ENCODE measurements around the gene CLSTN2. TPM values are rescaled to one million over a fixed set of nuclear protein-coding genes. Genes with fewer than 3 reads are reported as not detected.

Gene CLSTN2
- total and polyA plus RNA-seq, 5 experiments from 2014 or later: not detected

GRCh38 chr3:140077406-140077805 lies 142.4 kb downstream of the CLSTN2 start:
- ATAC-seq (no peak), DNase-seq (no peak)
- peaks cover 0 to 4% (median 0%) of the 10 kb centered on the region in 9 donors for H3K9me3 Mint-ChIP-seq
- no peak overlapping the region for H3K4me3 Mint-ChIP-seq
- POLR2A ChIA-PET: no interaction called here
- H3K27ac Mint-ChIP-seq: no peak overlapping the region
- H3K4me1 Mint-ChIP-seq: no peaks in the 10 kb centered on the region
- peaks cover 0 to 29% (median 9%) of the 10 kb centered on the region in 5 donors for H3K27me3 Mint-ChIP-seq
- H3K36me3 Mint-ChIP-seq: no peaks in the 10 kb centered on the region

GRCh38 chr3:140078343-140078742 lies 143.4 kb downstream of the CLSTN2 start:
- H3K4me3 Mint-ChIP-seq: no peak overlapping the region
- no peaks in the 10 kb centered on the region for H3K4me1 Mint-ChIP-seq
- H3K27me3 Mint-ChIP-seq: peaks cover 0 to 34% (median 9%) of the 10 kb centered on the region in 5 donors
- no peak overlapping the region for H3K27ac Mint-ChIP-seq
- ATAC-seq: no peak
- DNase-seq: no peak
- H3K9me3 Mint-ChIP-seq: peaks cover 0 to 4% (median 0%) of the 10 kb centered on the region in 9 donors
- POLR2A ChIA-PET: no interaction called here
- no peaks in the 10 kb centered on the region for H3K36me3 Mint-ChIP-seq

- Mint-ChIP-seq H3K4me3 (no peak overlapping the region), H3K4me1 (no peaks in the 10 kb centered on the region), H3K27me3 (peaks cover 0 to 34% (median 9%) of the 10 kb centered on the region in 5 donors), H3K36me3 (no peaks in the 10 kb centered on the region), H3K27ac (no peak overlapping the region), H3K9me3 (peaks cover 0 to 4% (median 0%) of the 10 kb centered on the region in 9 donors)
- DNase-seq (no peak), ATAC-seq (no peak)
- POLR2A ChIA-PET: no interaction called here
Observed at GRCh38 chr3:140078940-140079339, 144.0 kb downstream of the CLSTN2 start.

- H3K4me1 Mint-ChIP-seq: no peaks in the 10 kb centered on the region
- peaks cover 0 to 4% (median 0%) of the 10 kb centered on the region in 9 donors for H3K9me3 Mint-ChIP-seq
- ATAC-seq (no peak), DNase-seq (no peak)
- peaks cover 0 to 27% (median 7%) of the 10 kb centered on the region in 5 donors for H3K27me3 Mint-ChIP-seq
- no peak overlapping the region for H3K27ac Mint-ChIP-seq
- H3K36me3 Mint-ChIP-seq: no peaks in the 10 kb centered on the region
- POLR2A ChIA-PET: no interaction called here
- no peak overlapping the region for H3K4me3 Mint-ChIP-seq
Observed at GRCh38 chr3:140081887-140082286, 146.9 kb downstream of the CLSTN2 start.

GRCh38 chr3:140085001-140085400 lies 150.0 kb downstream of the CLSTN2 start:
- POLR2A ChIA-PET: no interaction called here
- no peak for ATAC-seq
- peaks cover 0 to 23% (median 5%) of the 10 kb centered on the region in 5 donors for H3K27me3 Mint-ChIP-seq

GRCh38 chr3:140086642-140087041 lies 151.7 kb downstream of the CLSTN2 start:
- ATAC-seq (no peak), DNase-seq (no peak)
- peaks cover 0 to 2% (median 0%) of the 10 kb centered on the region in 9 donors for H3K9me3 Mint-ChIP-seq
- POLR2A ChIA-PET: no interaction called here
- no peak overlapping the region for H3K27ac Mint-ChIP-seq
- H3K27me3 Mint-ChIP-seq: peaks cover 0 to 24% (median 7%) of the 10 kb centered on the region in 5 donors
- no peak overlapping the region for H3K4me3 Mint-ChIP-seq
- no peaks in the 10 kb centered on the region for H3K36me3 Mint-ChIP-seq
- no peaks in the 10 kb centered on the region for H3K4me1 Mint-ChIP-seq

More at GRCh38 chr3:140085001-140085400, 150.0 kb downstream of the CLSTN2 start:
- Mint-ChIP-seq H3K36me3 (no peaks in the 10 kb centered on the region), H3K9me3 (peaks cover 0 to 2% (median 0%) of the 10 kb centered on the region in 9 donors), H3K4me1 (no peaks in the 10 kb centered on the region), H3K4me3 (no peak overlapping the region), H3K27ac (no peak overlapping the region)
- DNase-seq: no peak

- no peak for ATAC-seq
- H3K4me3 Mint-ChIP-seq: no peak overlapping the region
- peaks cover 0 to 1% (median 0%) of the 10 kb centered on the region in 9 donors for H3K9me3 Mint-ChIP-seq
- POLR2A ChIA-PET: no interaction called here
- no peaks in the 10 kb centered on the region for H3K36me3 Mint-ChIP-seq
- no peak overlapping the region for H3K27ac Mint-ChIP-seq
- H3K4me1 Mint-ChIP-seq: no peaks in the 10 kb centered on the region
- DNase-seq: no peak
- H3K27me3 Mint-ChIP-seq: peaks cover 0 to 18% (median 11%) of the 10 kb centered on the region in 5 donors
Observed at GRCh38 chr3:140088058-140088457, 153.1 kb downstream of the CLSTN2 start.

GRCh38 chr3:140088513-140088912 lies 153.5 kb downstream of the CLSTN2 start:
- no peak for DNase-seq
- POLR2A ChIA-PET: no interaction called here
- H3K4me1 Mint-ChIP-seq: no peaks in the 10 kb centered on the region
- H3K9me3 Mint-ChIP-seq: peaks cover 0 to 1% (median 0%) of the 10 kb centered on the region in 9 donors
- no peak overlapping the region for H3K4me3 Mint-ChIP-seq
- H3K27me3 Mint-ChIP-seq: peaks cover 1 to 22% (median 11%) of the 10 kb centered on the region in 5 donors
- H3K36me3 Mint-ChIP-seq: no peaks in the 10 kb centered on the region
- no peak for ATAC-seq
- no peak overlapping the region for H3K27ac Mint-ChIP-seq

GRCh38 chr3:140089403-140090072 lies 154.6 kb downstream of the CLSTN2 start:
- peaks cover 3 to 23% (median 11%) of the 10 kb centered on the region in 5 donors for H3K27me3 Mint-ChIP-seq

GRCh38 chr3:140091143-140091542 lies 156.2 kb downstream of the CLSTN2 start:
- ATAC-seq (no peak), DNase-seq (no peak)
- Mint-ChIP-seq H3K9me3 (peaks cover 0 to 1% (median 0%) of the 10 kb centered on the region in 9 donors), H3K4me3 (no peak overlapping the region), H3K27ac (no peak overlapping the region), H3K36me3 (no peaks in the 10 kb centered on the region), H3K27me3 (peaks cover 3 to 23% (median 11%) of the 10 kb centered on the region in 5 donors), H3K4me1 (no peaks in the 10 kb centered on the region)
- POLR2A ChIA-PET: no interaction called here

More at GRCh38 chr3:140089403-140090072, 154.6 kb downstream of the CLSTN2 start:
- Mint-ChIP-seq H3K4me1 (no peaks in the 10 kb centered on the region), H3K36me3 (no peaks in the 10 kb centered on the region), H3K27ac (no peak overlapping the region), H3K9me3 (peaks cover 0 to 1% (median 0%) of the 10 kb centered on the region in 9 donors), H3K4me3 (no peak overlapping the region)
- POLR2A ChIA-PET: no interaction called here
- ATAC-seq: no peak
- no peak for DNase-seq

GRCh38 chr3:140092848-140093536 lies 158.0 kb downstream of the CLSTN2 start:
- H3K9me3 Mint-ChIP-seq: no peaks in the 10 kb centered on the region
- POLR2A ChIA-PET: no interaction called here
- H3K4me1 Mint-ChIP-seq: no peaks in the 10 kb centered on the region
- DNase-seq (no peak), ATAC-seq (no peak)
- H3K27ac Mint-ChIP-seq: no peak overlapping the region
- H3K36me3 Mint-ChIP-seq: no peaks in the 10 kb centered on the region
- peaks cover 3 to 26% (median 11%) of the 10 kb centered on the region in 5 donors for H3K27me3 Mint-ChIP-seq
- no peak overlapping the region for H3K4me3 Mint-ChIP-seq

- H3K4me3 Mint-ChIP-seq: no peak overlapping the region
- H3K36me3 Mint-ChIP-seq: no peaks in the 10 kb centered on the region
Observed at GRCh38 chr3:140093742-140094141, 158.8 kb downstream of the CLSTN2 start.

GRCh38 chr3:140094487-140094886 lies 159.5 kb downstream of the CLSTN2 start:
- H3K27ac Mint-ChIP-seq: no peak overlapping the region
- POLR2A ChIA-PET: interaction anchor here (0.6 kb wide), 1 partner anchor 934 kb away, joined by 3 read pairs; no protein-coding TSS in a partner anchor
- no peaks in the 10 kb centered on the region for H3K36me3 Mint-ChIP-seq
- H3K4me1 Mint-ChIP-seq: no peaks in the 10 kb centered on the region
- peaks cover 3 to 26% (median 11%) of the 10 kb centered on the region in 5 donors for H3K27me3 Mint-ChIP-seq
- H3K9me3 Mint-ChIP-seq: peaks cover 0 to 3% (median 0%) of the 10 kb centered on the region in 9 donors
- ATAC-seq (no peak), DNase-seq (no peak)
- no peak overlapping the region for H3K4me3 Mint-ChIP-seq

More at GRCh38 chr3:140093742-140094141, 158.8 kb downstream of the CLSTN2 start:
- Mint-ChIP-seq H3K27ac (no peak overlapping the region), H3K9me3 (peaks cover 0 to 2% (median 0%) of the 10 kb centered on the region in 9 donors), H3K27me3 (peaks cover 3 to 26% (median 11%) of the 10 kb centered on the region in 5 donors), H3K4me1 (no peaks in the 10 kb centered on the region)
- no peak for ATAC-seq
- no peak for DNase-seq
- POLR2A ChIA-PET: no interaction called here
